ENCODE data around the gene RCSD1.

The RCSD1 gene

GRCh38 chr1:167728818-167729410 lies 98.9 kb downstream of the RCSD1 start:
- Histone ChIP-seq H3K4me2 (ENCODE audit: insufficient read depth, low read length, poor library complexity, severe bottlenecking) (no peak overlapping the region), H2BK12ac (ENCODE audit: low read length) (no peak overlapping the region), H3K23ac (ENCODE audit: low read depth, low read length, poor library complexity) (no peak overlapping the region), H2BK120ac (ENCODE audit: low read depth, low read length) (no peak overlapping the region), H3K14ac (ENCODE audit: low read length) (no peak overlapping the region), H4K8ac (ENCODE audit: low read depth, low read length) (no peak overlapping the region), H3K9ac (ENCODE audit: low read depth, low read length, poor library complexity) (no peak overlapping the region), H2BK5ac (ENCODE audit: low read length) (no peak overlapping the region), H4K91ac (ENCODE audit: low read depth, low read length, poor library complexity) (no peak overlapping the region), H3K27me3 (ENCODE audit: control insufficient read depth in 3 of 3, insufficient read depth in 3 of 3, low read depth in 1 of 3, low read length in 3 of 3) (no peaks in the 10 kb centered on the region), H3K4ac (ENCODE audit: low read length) (no peak overlapping the region), H3K79me1 (ENCODE audit: low read depth, low read length) (peaks cover 2% of the 10 kb centered on the region), H3K27ac (replicated peaks; ENCODE audit: low read length) (no peak overlapping the region), H3K4me3 (ENCODE audit: low read length in 2 of 2) (no peak overlapping the region), H3K18ac (ENCODE audit: low read length) (no peak overlapping the region), H3K4me1 (ENCODE audit: control insufficient read depth in 2 of 2, insufficient read depth in 1 of 2, low read depth in 1 of 2, low read length in 2 of 2) (peaks cover 0 to 2% of the 10 kb centered on the region in 2 donors), H3K36me3 (replicated peaks in 1 of 2; ENCODE audit: control insufficient read depth in 2 of 2, insufficient read depth in 2 of 2, low read length in 2 of 2) (peaks cover 11 to 52% of the 10 kb centered on the region in 2 donors), H2AK5ac (ENCODE audit: low read depth, low read length) (no peak overlapping the region), H2AFZ (ENCODE audit: low read length) (no peak overlapping the region), H3K9me3 (replicated peaks in 1 of 2; ENCODE audit: control insufficient read depth in 2 of 2, insufficient read depth in 1 of 2, low read depth in 1 of 2, low read length in 2 of 2) (peaks cover 0 to 10% of the 10 kb centered on the region in 2 donors), H2BK15ac (ENCODE audit: low read length) (no peak overlapping the region)
- WGBS, 2 donors (ENCODE audit: extremely low coverage in 2 of 2, insufficient read length in 2 of 2, insufficient replicate concordance in 1 of 2) = no CpG with 5 or more reads among the region's 8 CpGs
- DNase-seq (ENCODE audit: low spot score) = no peak

DNA sequence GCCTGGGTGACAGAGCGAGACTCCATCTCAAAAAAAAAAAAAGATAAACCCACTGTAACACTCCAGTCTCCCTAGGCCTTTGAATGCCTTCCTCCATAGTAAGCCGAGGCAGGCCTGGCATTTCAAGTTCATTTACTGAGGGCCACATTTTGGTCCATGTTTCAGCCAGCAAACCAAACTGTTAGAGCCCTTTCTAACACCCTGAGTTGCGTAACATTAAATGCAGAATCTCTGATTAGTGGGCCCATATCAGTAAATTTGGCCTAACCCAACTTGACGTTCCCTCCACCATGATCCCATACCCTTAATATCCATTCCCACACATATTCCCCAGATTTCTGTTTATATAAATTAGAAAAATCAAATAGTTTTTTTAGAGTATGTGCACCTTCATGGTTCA lies 104.2 kb downstream of the RCSD1 start:
- Histone ChIP-seq H3K14ac (ENCODE audit: low read length) (no peak overlapping the region), H3K4me1 (ENCODE audit: control insufficient read depth in 2 of 2, insufficient read depth in 1 of 2, low read depth in 1 of 2, low read length in 2 of 2) (no peaks in the 10 kb centered on the region), H3K36me3 (replicated peaks in 1 of 2; ENCODE audit: control insufficient read depth in 2 of 2, insufficient read depth in 2 of 2, low read length in 2 of 2) (peaks cover 11 to 46% of the 10 kb centered on the region in 2 donors), H3K27me3 (ENCODE audit: control insufficient read depth in 3 of 3, insufficient read depth in 3 of 3, low read depth in 1 of 3, low read length in 3 of 3) (no peaks in the 10 kb centered on the region), H3K4ac (ENCODE audit: low read length) (no peak overlapping the region), H4K91ac (ENCODE audit: low read depth, low read length, poor library complexity) (no peak overlapping the region), H2AFZ (ENCODE audit: low read length) (no peak overlapping the region), H3K4me3 (ENCODE audit: low read length in 2 of 2) (no peak overlapping the region), H2BK120ac (ENCODE audit: low read depth, low read length) (no peak overlapping the region), H2AK5ac (ENCODE audit: low read depth, low read length) (no peak overlapping the region), H3K23ac (ENCODE audit: low read depth, low read length, poor library complexity) (no peak overlapping the region), H3K18ac (ENCODE audit: low read length) (no peak overlapping the region), H2BK5ac (ENCODE audit: low read length) (no peak overlapping the region), H3K9me3 (replicated peaks in 1 of 2; ENCODE audit: control insufficient read depth in 2 of 2, insufficient read depth in 1 of 2, low read depth in 1 of 2, low read length in 2 of 2) (peaks cover 3 to 34% of the 10 kb centered on the region in 2 donors), H3K4me2 (ENCODE audit: insufficient read depth, low read length, poor library complexity, severe bottlenecking) (no peak overlapping the region), H2BK15ac (ENCODE audit: low read length) (no peak overlapping the region), H3K9ac (ENCODE audit: low read depth, low read length, poor library complexity) (no peak overlapping the region), H3K79me1 (ENCODE audit: low read depth, low read length) (peaks cover 7% of the 10 kb centered on the region), H3K27ac (replicated peaks; ENCODE audit: low read length) (no peak overlapping the region), H4K8ac (ENCODE audit: low read depth, low read length) (no peak overlapping the region), H2BK12ac (ENCODE audit: low read length) (no peak overlapping the region)
- no peak for DNase-seq (ENCODE audit: low spot score)
- no CpG with 5 or more reads among the region's 4 CpGs for whole genome bisulfite sequencing, 2 donors (ENCODE audit: extremely low coverage in 2 of 2, insufficient read length in 2 of 2, insufficient replicate concordance in 1 of 2)

DNA sequence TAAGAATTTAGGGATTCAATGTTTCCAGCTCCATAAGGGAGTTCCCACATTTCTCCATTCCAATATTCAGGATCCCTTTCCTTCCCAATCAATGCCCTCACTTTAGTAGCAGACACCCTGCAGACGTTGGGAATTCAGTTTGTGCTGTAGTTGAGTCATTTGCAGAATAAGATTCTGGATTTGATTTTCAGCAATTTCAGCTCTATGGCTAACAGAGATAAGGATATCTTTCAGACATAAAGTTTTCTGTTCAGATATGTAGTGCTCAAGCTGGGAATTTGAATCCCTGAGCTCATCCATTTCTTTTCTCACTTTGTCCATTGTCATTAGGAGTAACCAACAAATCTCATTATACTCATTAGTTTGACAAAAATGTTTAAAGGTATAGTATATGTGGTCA lies 104.8 kb downstream of the RCSD1 start:
- H3K36me3 ChIP-seq (replicated peaks in 1 of 2; ENCODE audit: control insufficient read depth in 2 of 2, insufficient read depth in 2 of 2, low read length in 2 of 2) = peaks cover 11 to 46% of the 10 kb centered on the region in 2 donors

GRCh38 chr1:167737169-167737568 lies 107.1 kb downstream of the RCSD1 start:
- Histone ChIP-seq H3K4me1 (ENCODE audit: control insufficient read depth in 2 of 2, insufficient read depth in 1 of 2, low read depth in 1 of 2, low read length in 2 of 2) (no peaks in the 10 kb centered on the region), H2BK15ac (ENCODE audit: low read length) (no peak overlapping the region), H3K9me3 (replicated peaks in 1 of 2; ENCODE audit: control insufficient read depth in 2 of 2, insufficient read depth in 1 of 2, low read depth in 1 of 2, low read length in 2 of 2) (peaks cover 3 to 31% of the 10 kb centered on the region in 2 donors), H3K18ac (ENCODE audit: low read length) (no peak overlapping the region), H3K27ac (replicated peaks; ENCODE audit: low read length) (no peak overlapping the region), H3K14ac (ENCODE audit: low read length) (no peak overlapping the region), H4K91ac (ENCODE audit: low read depth, low read length, poor library complexity) (no peak overlapping the region), H2BK5ac (ENCODE audit: low read length) (no peak overlapping the region), H3K4me2 (ENCODE audit: insufficient read depth, low read length, poor library complexity, severe bottlenecking) (no peak overlapping the region), H2AFZ (ENCODE audit: low read length) (no peak overlapping the region), H2AK5ac (ENCODE audit: low read depth, low read length) (no peak overlapping the region), H3K27me3 (ENCODE audit: control insufficient read depth in 3 of 3, insufficient read depth in 3 of 3, low read depth in 1 of 3, low read length in 3 of 3) (no peaks in the 10 kb centered on the region), H3K79me1 (ENCODE audit: low read depth, low read length) (peaks cover 9% of the 10 kb centered on the region), H2BK120ac (ENCODE audit: low read depth, low read length) (no peak overlapping the region), H4K8ac (ENCODE audit: low read depth, low read length) (no peak overlapping the region), H3K23ac (ENCODE audit: low read depth, low read length, poor library complexity) (no peak overlapping the region), H2BK12ac (ENCODE audit: low read length) (no peak overlapping the region), H3K4me3 (ENCODE audit: low read length in 2 of 2) (no peak overlapping the region), H3K36me3 (replicated peaks in 1 of 2; ENCODE audit: control insufficient read depth in 2 of 2, insufficient read depth in 2 of 2, low read length in 2 of 2) (peaks cover 4 to 24% of the 10 kb centered on the region in 2 donors), H3K4ac (ENCODE audit: low read length) (no peak overlapping the region), H3K9ac (ENCODE audit: low read depth, low read length, poor library complexity) (no peak overlapping the region)
- no peak for DNase-seq (ENCODE audit: low spot score)
- WGBS, 2 donors (ENCODE audit: extremely low coverage in 2 of 2, insufficient read length in 2 of 2, insufficient replicate concordance in 1 of 2) = no CpG with 5 or more reads among the region's 4 CpGs

More for the DNA sequence above, 104.8 kb downstream of the RCSD1 start:
- H3K4me2 ChIP-seq (ENCODE audit: insufficient read depth, low read length, poor library complexity, severe bottlenecking) = no peak overlapping the region
- H3K9me3 ChIP-seq (replicated peaks in 1 of 2; ENCODE audit: control insufficient read depth in 2 of 2, insufficient read depth in 1 of 2, low read depth in 1 of 2, low read length in 2 of 2) = peaks cover 3 to 34% of the 10 kb centered on the region in 2 donors
- H2BK5ac ChIP-seq (ENCODE audit: low read length) = no peak overlapping the region
- peaks cover 7% of the 10 kb centered on the region for H3K79me1 ChIP-seq (ENCODE audit: low read depth, low read length)
- H3K23ac ChIP-seq (ENCODE audit: low read depth, low read length, poor library complexity) = no peak overlapping the region
- H4K8ac ChIP-seq (ENCODE audit: low read depth, low read length) = no peak overlapping the region
- H3K4me1 ChIP-seq (ENCODE audit: control insufficient read depth in 2 of 2, insufficient read depth in 1 of 2, low read depth in 1 of 2, low read length in 2 of 2) = no peaks in the 10 kb centered on the region
- no CpG with 5 or more reads among the region's 1 CpG for WGBS, 2 donors (ENCODE audit: extremely low coverage in 2 of 2, insufficient read length in 2 of 2, insufficient replicate concordance in 1 of 2)
- no peak overlapping the region for H2BK120ac ChIP-seq (ENCODE audit: low read depth, low read length)
- no peak overlapping the region for H3K4me3 ChIP-seq (ENCODE audit: low read length in 2 of 2)
- no peak overlapping the region for H3K27ac ChIP-seq (replicated peaks; ENCODE audit: low read length)
- H2AFZ ChIP-seq (ENCODE audit: low read length) = no peak overlapping the region
- no peak overlapping the region for H3K18ac ChIP-seq (ENCODE audit: low read length)
- DNase-seq (ENCODE audit: low spot score) = no peak
- no peak overlapping the region for H2BK15ac ChIP-seq (ENCODE audit: low read length)
- H3K27me3 ChIP-seq (ENCODE audit: control insufficient read depth in 3 of 3, insufficient read depth in 3 of 3, low read depth in 1 of 3, low read length in 3 of 3) = no peaks in the 10 kb centered on the region
- no peak overlapping the region for H3K14ac ChIP-seq (ENCODE audit: low read length)
- H2AK5ac ChIP-seq (ENCODE audit: low read depth, low read length) = no peak overlapping the region
- H3K9ac ChIP-seq (ENCODE audit: low read depth, low read length, poor library complexity) = no peak overlapping the region
- no peak overlapping the region for H3K4ac ChIP-seq (ENCODE audit: low read length)
- no peak overlapping the region for H2BK12ac ChIP-seq (ENCODE audit: low read length)
- no peak overlapping the region for H4K91ac ChIP-seq (ENCODE audit: low read depth, low read length, poor library complexity)
